Measurements from ENCODE around the gene SECTM1. TPM values are rescaled to one million over a fixed set of nuclear protein-coding genes. Genes with fewer than 3 reads are reported as not detected.
"Not testable (repeated sequence)": the region's sequence is repeated elsewhere in the genome, so short reads cannot be mapped to it uniquely, and the experiment has no call there.

SECTM1 gene
- total RNA-seq, 1 experiment from 2014 or later = not detected

DNA sequence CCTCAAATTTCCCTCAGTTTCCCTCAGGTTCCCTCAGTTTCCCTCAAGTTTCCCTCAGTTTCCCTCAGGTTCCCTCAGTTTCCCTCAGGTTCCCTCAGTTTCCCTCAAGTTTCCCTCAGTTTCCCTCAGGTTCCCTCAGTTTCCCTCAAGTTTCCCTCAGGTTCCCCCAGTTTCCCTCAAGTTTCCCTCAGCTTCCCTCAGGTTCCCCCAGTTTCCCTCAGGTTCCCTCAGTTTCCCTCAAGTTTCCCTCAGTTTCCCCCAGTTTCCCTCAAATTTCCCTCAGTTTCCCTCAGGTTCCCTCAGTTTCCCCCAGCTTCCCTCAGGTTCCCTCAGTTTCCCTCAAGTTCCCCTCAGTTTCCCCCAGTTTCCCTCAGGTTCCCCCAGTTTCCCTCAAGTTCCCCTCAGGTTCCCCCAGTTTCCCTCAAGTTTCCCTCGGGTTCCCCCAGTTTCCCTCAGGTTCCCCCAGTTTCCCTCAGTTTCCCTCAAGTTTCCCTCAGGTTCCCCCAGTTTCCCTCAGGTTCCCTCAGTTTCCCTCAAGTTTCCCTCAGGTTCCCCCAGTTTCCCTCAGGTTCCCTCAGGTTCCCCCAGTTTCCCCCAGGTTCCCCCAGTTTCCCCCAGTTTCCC lies 26.0 kb upstream of the SECTM1 start:
- not testable (repeated sequence) for H3K4me2 ChIP-seq (ENCODE audit: low read depth, low read length, poor library complexity, severe bottlenecking); H3K9ac ChIP-seq (ENCODE audit: low read length); H3K9me3 ChIP-seq (ENCODE audit: low read length); H3K36me3 ChIP-seq (ENCODE audit: insufficient read depth, low read length); H3K27me3 ChIP-seq (ENCODE audit: low read length); H2AFZ ChIP-seq (ENCODE audit: low read length); H3K9me2 ChIP-seq (replicated peaks; ENCODE audit: insufficient read depth, low read length); DNase-seq; H3K4me3 ChIP-seq (ENCODE audit: low read length); H4K20me1 ChIP-seq (ENCODE audit: insufficient read depth, low read depth, low read length); H3K27ac ChIP-seq (ENCODE audit: low read length); H3K79me2 ChIP-seq (ENCODE audit: low read length)
- H3K4me1 ChIP-seq (ENCODE audit: low read length) = peaks cover 15% of the 10 kb centered on the region

DNA sequence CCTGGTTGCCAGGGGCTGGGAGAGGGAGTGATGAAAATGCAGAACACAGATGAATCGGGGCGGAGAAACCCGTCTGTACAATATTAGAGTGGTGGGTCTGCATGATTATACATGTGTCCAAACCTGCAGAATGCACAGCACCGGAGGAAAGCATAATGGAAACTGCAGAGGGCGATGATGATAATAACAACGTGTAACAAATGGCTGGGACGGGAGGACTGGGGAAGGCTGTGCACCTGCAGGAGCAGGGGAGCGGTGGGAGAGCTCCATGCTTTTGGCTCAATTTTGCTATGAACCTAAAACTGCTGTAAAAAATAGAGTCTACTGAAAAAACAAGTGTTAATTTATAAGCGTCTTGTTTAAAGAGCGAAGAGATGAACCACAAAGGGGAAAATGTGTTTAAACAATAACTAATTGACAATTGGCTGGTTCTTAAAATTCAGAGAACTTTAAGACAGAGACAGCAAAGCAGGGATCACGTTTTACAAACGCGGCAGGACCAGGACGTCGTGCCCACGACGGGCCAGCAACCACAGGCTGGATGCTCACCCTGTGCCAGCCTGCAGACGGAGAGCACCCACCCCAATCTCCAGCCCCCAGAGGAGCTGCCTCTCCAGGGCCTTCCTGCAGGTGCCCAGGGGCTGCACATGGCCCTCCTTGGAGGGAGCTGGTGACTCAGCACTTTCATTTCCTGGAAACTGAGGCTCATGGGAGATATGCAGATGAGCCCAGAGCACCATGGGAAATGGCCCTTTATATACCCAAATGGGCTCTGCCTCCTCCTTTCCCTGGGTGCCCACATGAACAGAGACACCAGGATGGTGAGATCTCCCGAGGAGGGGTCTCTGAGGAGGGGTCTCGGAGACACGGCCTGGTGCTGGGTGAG lies 25.1 kb upstream of the SECTM1 start, which contains the start of gene TEX19:
Gene TEX19, plus strand, starts transcription at position 783 of the 886 bp plus-strand sequence. CDS start 2,904 bp downstream, outside the sequence.
- H3K4me1 ChIP-seq (ENCODE audit: low read length) = peaks cover 15% of the 10 kb centered on the region
- H3K9me3 ChIP-seq (ENCODE audit: low read length) = no peaks in the 10 kb centered on the region
- no peak within 1 kb of the TSS for H3K9ac ChIP-seq (ENCODE audit: low read length)
- no peak within 1 kb of the TSS for H3K4me3 ChIP-seq (ENCODE audit: low read length)
- H2AFZ ChIP-seq (ENCODE audit: low read length) = 0 out of 2 replicates have a peak within 1 kb of the TSS, but pooled peaks have one; percentile 52
- H3K27me3 ChIP-seq (ENCODE audit: low read length) = no peaks in the 10 kb centered on the region
- H3K36me3 ChIP-seq (ENCODE audit: insufficient read depth, low read length) = no peaks in the 10 kb centered on the region
- no peaks in the 10 kb centered on the region for H4K20me1 ChIP-seq (ENCODE audit: insufficient read depth, low read depth, low read length)
- no peak within 1 kb of the TSS for H3K27ac ChIP-seq (ENCODE audit: low read length)
- peak; percentile 83 for DNase-seq
- no peaks in the 10 kb centered on the region for H3K9me2 ChIP-seq (replicated peaks; ENCODE audit: insufficient read depth, low read length)
- H3K79me2 ChIP-seq (ENCODE audit: low read length) = no peaks in the 10 kb centered on the region
- H3K4me2 ChIP-seq (ENCODE audit: low read depth, low read length, poor library complexity, severe bottlenecking) = no peak within 1 kb of the TSS

DNA sequence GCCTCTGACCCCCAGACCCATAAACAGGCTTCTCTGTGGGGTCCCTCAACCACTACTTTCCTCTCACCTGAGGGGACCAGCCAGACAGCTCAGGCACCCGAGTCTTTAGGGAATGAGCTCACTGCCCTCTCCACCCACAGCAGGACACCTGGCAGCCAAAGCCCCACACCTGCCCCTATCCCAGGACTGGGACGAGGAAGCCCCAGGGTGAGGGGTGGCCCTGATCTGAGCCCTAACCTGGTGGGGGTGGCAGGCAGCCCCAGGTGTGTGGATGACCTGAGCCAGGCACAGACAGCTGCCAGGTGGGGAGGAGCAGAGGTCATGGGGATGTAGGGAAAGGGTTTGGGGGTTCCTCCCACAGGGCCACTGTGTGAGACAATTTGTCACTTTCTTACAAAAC lies 23.8 kb upstream of the SECTM1 start:
- no peaks in the 10 kb centered on the region for H3K27me3 ChIP-seq (ENCODE audit: low read length)
- no peaks in the 10 kb centered on the region for H3K9me2 ChIP-seq (replicated peaks; ENCODE audit: insufficient read depth, low read length)
- H3K4me2 ChIP-seq (ENCODE audit: low read depth, low read length, poor library complexity, severe bottlenecking) = no peak overlapping the region
- no peak for DNase-seq
- H3K9me3 ChIP-seq (ENCODE audit: low read length) = no peaks in the 10 kb centered on the region
- H3K79me2 ChIP-seq (ENCODE audit: low read length) = no peaks in the 10 kb centered on the region
- no peaks in the 10 kb centered on the region for H4K20me1 ChIP-seq (ENCODE audit: insufficient read depth, low read depth, low read length)
- H3K4me3 ChIP-seq (ENCODE audit: low read length) = no peak overlapping the region
- H3K9ac ChIP-seq (ENCODE audit: low read length) = no peak overlapping the region
- H2AFZ ChIP-seq (ENCODE audit: low read length) = no peak overlapping the region
- H3K27ac ChIP-seq (ENCODE audit: low read length) = no peak overlapping the region
- H3K36me3 ChIP-seq (ENCODE audit: insufficient read depth, low read length) = no peaks in the 10 kb centered on the region
- peaks cover 15% of the 10 kb centered on the region for H3K4me1 ChIP-seq (ENCODE audit: low read length)

DNA sequence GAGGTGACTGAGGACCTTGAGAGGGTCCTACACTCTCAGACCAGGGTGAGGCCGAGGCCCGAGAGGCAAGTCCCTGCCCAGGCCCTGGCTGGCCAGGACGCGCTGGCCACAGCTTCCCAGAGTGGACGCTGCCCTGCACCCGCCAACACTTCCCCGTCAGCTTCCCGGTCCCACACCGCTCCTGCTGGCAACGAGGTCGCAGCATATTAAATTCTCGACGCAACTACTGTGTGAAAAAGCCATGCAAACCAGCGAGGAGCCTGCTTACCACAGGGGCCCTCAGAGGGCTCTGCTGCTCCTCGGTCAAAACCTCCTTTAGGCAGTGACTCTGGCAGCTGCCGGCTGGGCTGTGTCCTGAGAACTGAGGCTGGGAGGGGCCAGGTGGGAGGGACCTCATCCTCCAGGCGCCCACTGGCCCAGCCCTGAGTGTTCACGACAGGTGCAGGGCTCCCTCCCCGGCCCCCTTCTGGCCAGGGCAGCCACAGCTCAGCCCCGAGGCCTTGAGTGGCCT lies 23.3 kb upstream of the SECTM1 start:
- no peak overlapping the region for H3K9ac ChIP-seq (ENCODE audit: low read length)
- no peaks in the 10 kb centered on the region for H3K9me3 ChIP-seq (ENCODE audit: low read length)
- H2AFZ ChIP-seq (ENCODE audit: low read length) = no peak overlapping the region
- no peaks in the 10 kb centered on the region for H3K27me3 ChIP-seq (ENCODE audit: low read length)
- no peak overlapping the region for H3K4me3 ChIP-seq (ENCODE audit: low read length)
- no peak overlapping the region for H3K4me2 ChIP-seq (ENCODE audit: low read depth, low read length, poor library complexity, severe bottlenecking)
- no peak for DNase-seq
- no peaks in the 10 kb centered on the region for H3K79me2 ChIP-seq (ENCODE audit: low read length)
- no peaks in the 10 kb centered on the region for H3K9me2 ChIP-seq (replicated peaks; ENCODE audit: insufficient read depth, low read length)
- 0 out of 2 replicates have a peak, but pooled peaks cover 3% of the 10 kb centered on the region for H4K20me1 ChIP-seq (ENCODE audit: insufficient read depth, low read depth, low read length)
- H3K36me3 ChIP-seq (ENCODE audit: insufficient read depth, low read length) = no peaks in the 10 kb centered on the region
- no peak overlapping the region for H3K27ac ChIP-seq (ENCODE audit: low read length)
- peaks cover 15% of the 10 kb centered on the region for H3K4me1 ChIP-seq (ENCODE audit: low read length)

DNA sequence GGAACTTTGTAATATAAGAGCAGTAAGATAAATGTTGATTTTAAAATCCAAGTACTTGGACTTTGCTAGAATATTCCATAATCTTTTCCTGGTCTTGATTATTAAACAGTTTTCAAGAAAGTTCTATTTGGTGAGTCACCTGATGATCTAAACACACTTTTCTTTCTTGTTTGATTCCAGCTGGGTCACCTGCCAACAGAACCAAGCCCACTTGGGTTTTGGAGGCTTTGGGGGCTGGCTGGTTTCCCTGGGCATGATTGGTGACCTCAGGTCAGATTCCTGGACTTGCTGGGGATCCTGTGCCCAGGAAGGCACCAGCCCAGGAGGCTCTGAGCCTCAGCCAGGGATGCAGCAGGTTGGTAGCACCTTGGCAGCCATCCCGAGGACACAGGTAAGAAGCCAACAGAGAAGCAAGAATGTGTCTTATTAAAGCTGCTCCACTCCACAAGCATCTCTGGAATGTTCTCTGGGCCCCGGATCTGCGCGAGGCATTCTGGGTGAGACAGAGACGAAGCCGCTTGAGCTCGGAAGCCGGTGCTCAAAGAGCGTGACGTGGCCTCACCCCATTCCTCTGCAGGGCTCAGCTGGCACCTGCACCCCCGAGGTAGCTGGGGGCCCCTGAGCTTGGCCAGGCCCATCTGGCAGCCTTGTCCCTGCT lies 22.3 kb upstream of the SECTM1 start:
- no peak overlapping the region for H3K4me2 ChIP-seq (ENCODE audit: low read depth, low read length, poor library complexity, severe bottlenecking)
- H3K9me3 ChIP-seq (ENCODE audit: low read length) = no peaks in the 10 kb centered on the region
- H2AFZ ChIP-seq (ENCODE audit: low read length) = no peak overlapping the region
- no peaks in the 10 kb centered on the region for H3K79me2 ChIP-seq (ENCODE audit: low read length)
- H3K9ac ChIP-seq (ENCODE audit: low read length) = no peak overlapping the region
- DNase-seq = no peak
- peaks cover 15% of the 10 kb centered on the region for H3K4me1 ChIP-seq (ENCODE audit: low read length)
- H3K36me3 ChIP-seq (ENCODE audit: insufficient read depth, low read length) = no peaks in the 10 kb centered on the region
- no peak overlapping the region for H3K27ac ChIP-seq (ENCODE audit: low read length)
- H4K20me1 ChIP-seq (ENCODE audit: insufficient read depth, low read depth, low read length) = 0 out of 2 replicates have a peak, but pooled peaks cover 3% of the 10 kb centered on the region
- no peaks in the 10 kb centered on the region for H3K27me3 ChIP-seq (ENCODE audit: low read length)
- no peaks in the 10 kb centered on the region for H3K9me2 ChIP-seq (replicated peaks; ENCODE audit: insufficient read depth, low read length)
- no peak overlapping the region for H3K4me3 ChIP-seq (ENCODE audit: low read length)

DNA sequence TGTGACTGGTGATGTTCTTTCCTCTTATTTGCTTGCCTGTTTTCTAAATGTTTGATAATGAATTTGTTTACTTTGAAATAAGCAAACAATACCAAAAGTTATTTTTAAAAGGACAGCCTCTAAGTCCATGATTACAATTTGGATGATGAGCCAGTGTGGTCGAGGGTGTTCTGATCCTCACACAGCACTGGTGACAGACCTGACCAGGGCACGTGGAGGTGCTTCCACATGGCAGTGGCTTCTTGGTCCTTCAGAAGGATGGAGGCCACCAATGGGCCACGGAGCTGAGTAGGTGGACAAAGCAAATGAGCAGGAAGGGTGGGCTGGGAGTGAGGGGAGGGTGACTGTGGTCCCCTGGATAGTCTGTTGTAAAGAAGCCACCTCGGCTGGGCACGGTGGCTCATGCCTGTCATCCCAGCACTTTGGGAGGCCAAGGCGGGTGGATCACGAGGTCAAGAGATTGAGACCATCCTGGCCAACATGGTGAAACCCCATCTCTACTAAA lies 21.3 kb upstream of the SECTM1 start:
- Histone ChIP-seq H4K20me1 (ENCODE audit: insufficient read depth, low read depth, low read length) (0 out of 2 replicates have a peak, but pooled peaks cover 3% of the 10 kb centered on the region), H3K27ac (ENCODE audit: low read length) (no peak overlapping the region), H3K27me3 (ENCODE audit: low read length) (no peaks in the 10 kb centered on the region), H3K36me3 (ENCODE audit: insufficient read depth, low read length) (no peaks in the 10 kb centered on the region), H3K4me3 (ENCODE audit: low read length) (no peak overlapping the region), H3K9me3 (ENCODE audit: low read length) (no peaks in the 10 kb centered on the region), H3K9me2 (replicated peaks; ENCODE audit: insufficient read depth, low read length) (no peaks in the 10 kb centered on the region), H3K79me2 (ENCODE audit: low read length) (no peaks in the 10 kb centered on the region), H3K9ac (ENCODE audit: low read length) (no peak overlapping the region), H2AFZ (ENCODE audit: low read length) (no peak overlapping the region), H3K4me1 (ENCODE audit: low read length) (peaks cover 15% of the 10 kb centered on the region), H3K4me2 (ENCODE audit: low read depth, low read length, poor library complexity, severe bottlenecking) (no peak overlapping the region)
- DNase-seq = no peak

DNA sequence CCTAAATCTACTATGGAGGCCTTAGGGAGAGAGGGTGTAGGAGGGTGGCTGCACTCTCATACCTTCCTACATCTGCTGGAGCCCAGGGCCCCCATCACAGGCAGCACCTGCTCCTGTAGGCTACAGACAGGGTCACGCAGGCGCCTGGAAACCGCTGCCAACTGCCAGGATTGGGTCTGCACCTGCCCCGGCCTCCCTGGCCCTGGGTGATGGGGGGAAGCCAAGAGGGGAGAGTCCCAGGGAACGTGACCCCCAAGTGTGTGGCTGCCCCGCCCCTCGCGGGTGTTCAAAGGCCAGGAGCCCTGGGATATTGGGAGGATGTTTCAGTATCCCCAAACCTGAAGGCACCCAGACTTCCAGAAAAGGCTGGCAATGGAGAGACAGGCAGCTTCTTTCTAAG lies 19.9 kb upstream of the SECTM1 start:
- Histone ChIP-seq H3K4me2 (ENCODE audit: low read depth, low read length, poor library complexity, severe bottlenecking) (no peak overlapping the region), H4K20me1 (ENCODE audit: insufficient read depth, low read depth, low read length) (0 out of 2 replicates have a peak, but pooled peaks cover 3% of the 10 kb centered on the region), H3K4me3 (ENCODE audit: low read length) (no peak overlapping the region), H3K79me2 (ENCODE audit: low read length) (no peaks in the 10 kb centered on the region), H3K36me3 (ENCODE audit: insufficient read depth, low read length) (no peaks in the 10 kb centered on the region), H3K27ac (ENCODE audit: low read length) (no peak overlapping the region), H3K27me3 (ENCODE audit: low read length) (no peaks in the 10 kb centered on the region), H3K9me2 (replicated peaks; ENCODE audit: insufficient read depth, low read length) (no peaks in the 10 kb centered on the region), H3K9me3 (ENCODE audit: low read length) (no peaks in the 10 kb centered on the region), H2AFZ (ENCODE audit: low read length) (no peak overlapping the region), H3K9ac (ENCODE audit: low read length) (no peak overlapping the region), H3K4me1 (ENCODE audit: low read length) (peaks cover 7% of the 10 kb centered on the region)
- DNase-seq = no peak

All from Karpas-422 (cell line).